C4-2B (cell line): ENCODE results near the gene APRT.

Experiments
- ZFX ChIP-seq: fragments of 450-650 bp; IDR thresholded peaks from 2 replicates; pipeline ENCODE4 v1.6.1; 2017
- TF ChIP-seq, protein P1 (sequence below): fragments of 450-650 bp; conservative IDR thresholded peaks from 2 replicates; pipeline ENCODE4 v1.5.1; 2017; ENCODE audit warnings: mild to moderate bottlenecking

DNA sequence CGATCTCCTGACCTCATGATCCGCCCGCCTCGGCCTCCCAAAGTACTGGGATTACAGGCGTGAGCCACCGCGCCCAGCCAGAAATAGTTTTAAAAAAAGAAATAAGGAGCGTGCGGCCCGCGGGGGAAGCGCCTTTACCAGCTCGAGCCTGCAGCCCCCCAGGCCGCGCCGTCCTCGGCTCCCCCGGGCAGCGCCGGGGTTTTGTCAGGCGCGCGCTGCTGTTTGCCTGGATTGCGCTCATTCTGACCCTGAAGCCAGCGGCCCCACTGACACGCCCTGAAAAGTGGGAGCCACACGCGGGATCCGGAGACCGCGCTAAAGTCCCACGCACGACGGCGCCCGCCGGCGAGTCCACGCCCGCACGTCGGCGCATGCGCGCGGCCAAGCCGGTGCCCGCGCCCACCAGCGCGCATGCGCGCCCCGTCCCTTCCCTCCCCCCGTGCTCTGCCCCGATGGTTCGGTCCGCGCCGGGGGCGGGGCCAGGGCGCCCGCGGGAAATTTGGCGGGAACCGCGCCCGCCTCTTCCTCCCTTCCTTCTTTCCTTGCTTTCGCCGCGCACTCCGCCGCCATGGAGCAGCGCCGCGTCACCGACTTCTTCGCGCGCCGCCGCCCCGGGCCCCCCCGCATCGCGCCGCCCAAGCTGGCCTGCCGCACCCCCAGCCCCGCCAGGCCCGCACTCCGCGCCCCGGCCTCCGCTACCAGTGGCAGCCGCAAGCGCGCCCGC lies 8.3 kb downstream of the APRT start, which contains the start of gene CDT1:
- TF ChIP-seq, protein P1, sequence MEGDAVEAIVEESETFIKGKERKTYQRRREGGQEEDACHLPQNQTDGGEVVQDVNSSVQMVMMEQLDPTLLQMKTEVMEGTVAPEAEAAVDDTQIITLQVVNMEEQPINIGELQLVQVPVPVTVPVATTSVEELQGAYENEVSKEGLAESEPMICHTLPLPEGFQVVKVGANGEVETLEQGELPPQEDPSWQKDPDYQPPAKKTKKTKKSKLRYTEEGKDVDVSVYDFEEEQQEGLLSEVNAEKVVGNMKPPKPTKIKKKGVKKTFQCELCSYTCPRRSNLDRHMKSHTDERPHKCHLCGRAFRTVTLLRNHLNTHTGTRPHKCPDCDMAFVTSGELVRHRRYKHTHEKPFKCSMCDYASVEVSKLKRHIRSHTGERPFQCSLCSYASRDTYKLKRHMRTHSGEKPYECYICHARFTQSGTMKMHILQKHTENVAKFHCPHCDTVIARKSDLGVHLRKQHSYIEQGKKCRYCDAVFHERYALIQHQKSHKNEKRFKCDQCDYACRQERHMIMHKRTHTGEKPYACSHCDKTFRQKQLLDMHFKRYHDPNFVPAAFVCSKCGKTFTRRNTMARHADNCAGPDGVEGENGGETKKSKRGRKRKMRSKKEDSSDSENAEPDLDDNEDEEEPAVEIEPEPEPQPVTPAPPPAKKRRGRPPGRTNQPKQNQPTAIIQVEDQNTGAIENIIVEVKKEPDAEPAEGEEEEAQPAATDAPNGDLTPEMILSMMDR = no peak
- TF ChIP-seq ZFX = no peak; the same call in 1 of the 2 replicates
